Measurements from ENCODE around the gene HIRA.

HIRA gene

GRCh38 chr22:19419086-19419463 is 12.5 kb downstream of the HIRA start:
- no peak for TF ChIP-seq EZH2phosphoT487 (IDR thresholded peaks at IDR 0.05; ENCODE audit: borderline replicate concordance, low read length)
- TF ChIP-seq, protein P1, sequence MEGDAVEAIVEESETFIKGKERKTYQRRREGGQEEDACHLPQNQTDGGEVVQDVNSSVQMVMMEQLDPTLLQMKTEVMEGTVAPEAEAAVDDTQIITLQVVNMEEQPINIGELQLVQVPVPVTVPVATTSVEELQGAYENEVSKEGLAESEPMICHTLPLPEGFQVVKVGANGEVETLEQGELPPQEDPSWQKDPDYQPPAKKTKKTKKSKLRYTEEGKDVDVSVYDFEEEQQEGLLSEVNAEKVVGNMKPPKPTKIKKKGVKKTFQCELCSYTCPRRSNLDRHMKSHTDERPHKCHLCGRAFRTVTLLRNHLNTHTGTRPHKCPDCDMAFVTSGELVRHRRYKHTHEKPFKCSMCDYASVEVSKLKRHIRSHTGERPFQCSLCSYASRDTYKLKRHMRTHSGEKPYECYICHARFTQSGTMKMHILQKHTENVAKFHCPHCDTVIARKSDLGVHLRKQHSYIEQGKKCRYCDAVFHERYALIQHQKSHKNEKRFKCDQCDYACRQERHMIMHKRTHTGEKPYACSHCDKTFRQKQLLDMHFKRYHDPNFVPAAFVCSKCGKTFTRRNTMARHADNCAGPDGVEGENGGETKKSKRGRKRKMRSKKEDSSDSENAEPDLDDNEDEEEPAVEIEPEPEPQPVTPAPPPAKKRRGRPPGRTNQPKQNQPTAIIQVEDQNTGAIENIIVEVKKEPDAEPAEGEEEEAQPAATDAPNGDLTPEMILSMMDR (IDR thresholded peaks at IDR 0.05; ENCODE audit: low read depth, low read length, poor library complexity, severe bottlenecking): no peak
- no peaks in the 10 kb centered on the region for H3K9me2 ChIP-seq (replicated peaks; ENCODE audit: control insufficient read depth, low read length)
- no peak overlapping the region for H3K4me3 ChIP-seq (ENCODE audit: low read length)
- no peak overlapping the region for H3K27ac ChIP-seq (ENCODE audit: low read depth, low read length)
- no peaks in the 10 kb centered on the region for H3K9me3 ChIP-seq (ENCODE audit: control insufficient read depth, insufficient read depth, low read length)
- H3F3A ChIP-seq (ENCODE audit: control insufficient read depth, insufficient read depth): no peaks in the 10 kb centered on the region
- H4K20me1 ChIP-seq (ENCODE audit: control insufficient read depth, insufficient read depth, low read depth, low read length): peaks cover 13% of the 10 kb centered on the region; the same call in 1 of the 2 replicates
- H3K79me2 ChIP-seq (ENCODE audit: control insufficient read depth, low read length): peaks cover 99% of the 10 kb centered on the region
- H3K36me3 ChIP-seq (ENCODE audit: control insufficient read depth, low read length): peaks cover 15% of the 10 kb centered on the region
- H3K27me3 ChIP-seq (ENCODE audit: control insufficient read depth, low read length): no peaks in the 10 kb centered on the region
- no peak overlapping the region for H3K4me2 ChIP-seq (ENCODE audit: low read length)
- H3K4me1 ChIP-seq (ENCODE audit: control insufficient read depth, low read length): peaks cover 17% of the 10 kb centered on the region

DNA sequence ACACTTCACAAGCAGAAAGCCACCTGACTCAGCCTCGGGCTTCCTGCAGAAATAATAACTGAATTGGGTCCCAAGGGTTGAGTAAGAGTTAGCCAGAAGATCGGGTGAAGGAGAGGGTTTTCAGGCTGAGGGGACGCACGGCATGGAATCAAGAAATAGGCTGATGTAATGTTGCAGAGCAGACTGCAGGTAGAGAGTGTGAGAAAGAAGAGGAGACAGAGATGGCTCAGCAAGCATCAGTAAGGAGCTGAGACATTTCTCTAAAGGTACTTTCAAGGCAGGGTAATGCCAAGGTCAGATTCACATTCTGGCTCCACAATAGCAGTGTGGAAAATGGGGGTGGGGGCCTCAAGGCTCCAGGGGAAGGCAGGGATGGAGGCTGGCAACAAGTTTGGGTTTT is 18.6 kb downstream of the HIRA start:
- Histone ChIP-seq H3F3A (ENCODE audit: control insufficient read depth, insufficient read depth) (no peaks in the 10 kb centered on the region), H3K36me3 (ENCODE audit: control insufficient read depth, low read length) (peaks cover 55% of the 10 kb centered on the region), H4K20me1 (ENCODE audit: control insufficient read depth, insufficient read depth, low read depth, low read length) (peaks cover 8% of the 10 kb centered on the region; the same call in 1 of the 2 replicates), H3K79me2 (ENCODE audit: control insufficient read depth, low read length) (peaks cover 77% of the 10 kb centered on the region), H3K4me2 (ENCODE audit: low read length) (no peak overlapping the region), H3K9me3 (ENCODE audit: control insufficient read depth, insufficient read depth, low read length) (no peaks in the 10 kb centered on the region), H3K4me1 (ENCODE audit: control insufficient read depth, low read length) (no peaks in the 10 kb centered on the region), H3K4me3 (ENCODE audit: low read length) (no peak overlapping the region), H3K27ac (ENCODE audit: low read depth, low read length) (no peak overlapping the region), H3K9me2 (replicated peaks; ENCODE audit: control insufficient read depth, low read length) (no peaks in the 10 kb centered on the region), H3K27me3 (ENCODE audit: control insufficient read depth, low read length) (no peaks in the 10 kb centered on the region)
- no peak for TF ChIP-seq EZH2phosphoT487 (IDR thresholded peaks at IDR 0.05; ENCODE audit: borderline replicate concordance, low read length)
- TF ChIP-seq, protein P1 (IDR thresholded peaks at IDR 0.05; ENCODE audit: low read depth, low read length, poor library complexity, severe bottlenecking): no peak

DNA sequence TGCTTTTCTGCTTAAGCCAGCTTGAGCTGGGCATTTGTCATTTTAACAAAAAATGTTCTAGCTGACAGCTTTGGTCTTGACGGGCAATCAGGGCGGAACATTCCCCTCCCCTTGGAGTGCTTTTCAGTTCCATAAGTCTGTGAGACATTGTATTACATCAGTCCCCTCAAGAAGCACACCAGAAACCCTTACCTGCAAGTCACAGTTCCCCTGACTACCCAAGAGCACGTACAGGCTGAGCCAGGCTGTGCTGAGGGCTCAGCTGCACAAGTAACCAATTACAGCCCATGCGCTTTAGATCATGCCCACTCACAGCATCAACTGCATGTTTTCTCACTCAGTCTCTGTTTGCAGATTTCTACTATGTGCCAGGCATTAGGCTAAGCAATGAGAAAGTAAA is 19.1 kb downstream of the HIRA start:
- H4K20me1 ChIP-seq (ENCODE audit: control insufficient read depth, insufficient read depth, low read depth, low read length): peaks cover 8% of the 10 kb centered on the region; the same call in 1 of the 2 replicates
- H3K9me3 ChIP-seq (ENCODE audit: control insufficient read depth, insufficient read depth, low read length): no peaks in the 10 kb centered on the region
- H3K4me2 ChIP-seq (ENCODE audit: low read length): no peak overlapping the region
- no peak for TF ChIP-seq EZH2phosphoT487 (IDR thresholded peaks at IDR 0.05; ENCODE audit: borderline replicate concordance, low read length)
- TF ChIP-seq, protein P1 (IDR thresholded peaks at IDR 0.05; ENCODE audit: low read depth, low read length, poor library complexity, severe bottlenecking): no peak
- H3F3A ChIP-seq (ENCODE audit: control insufficient read depth, insufficient read depth): no peaks in the 10 kb centered on the region
- H3K4me1 ChIP-seq (ENCODE audit: control insufficient read depth, low read length): no peaks in the 10 kb centered on the region
- H3K27ac ChIP-seq (ENCODE audit: low read depth, low read length): no peak overlapping the region
- no peaks in the 10 kb centered on the region for H3K27me3 ChIP-seq (ENCODE audit: control insufficient read depth, low read length)
- H3K9me2 ChIP-seq (replicated peaks; ENCODE audit: control insufficient read depth, low read length): no peaks in the 10 kb centered on the region
- no peak overlapping the region for H3K4me3 ChIP-seq (ENCODE audit: low read length)
- H3K79me2 ChIP-seq (ENCODE audit: control insufficient read depth, low read length): peaks cover 72% of the 10 kb centered on the region
- H3K36me3 ChIP-seq (ENCODE audit: control insufficient read depth, low read length): peaks cover 60% of the 10 kb centered on the region

Data from DOHH2 (cell line).